Keratinocyte (primary cell): ENCODE measurements around the gene RESF1. TPM values are rescaled to one million over a fixed set of nuclear protein-coding genes. Genes with fewer than 3 reads are reported as not detected.

Experiments
- DNase-seq: peaks from one replicate; pipeline ENCODE4 v3.0.0-alpha.2; 2011; ENCODE audit warnings: low read depth, missing footprints, low spot score
- FAIRE-seq: peaks from 2 replicates; lab custom pipeline; 2011; peaks lifted over from hg19 to GRCh38; lab: Jason Lieb, UNC
- H2AFZ ChIP-seq: 2 replicates; pipeline ENCODE4 v1.6.0; 2012; ENCODE audit warnings: low read length, control low read depth, inconsistent platforms; ENCODE audit not compliant: control insufficient read depth
- H3K27ac ChIP-seq: 2 replicates; pipeline ENCODE4 v1.5.1; 2011; ENCODE audit warnings: low read length; ENCODE audit not compliant: control insufficient read depth, insufficient read depth
- H3K27me3 ChIP-seq: 3 replicates; pipeline ENCODE4 v1.6.0; 2011; ENCODE audit warnings: low read length; ENCODE audit not compliant: control insufficient read depth, insufficient read depth; ENCODE audit errors: extremely low read depth
- H3K36me3 ChIP-seq, 2 experiments: 2 replicates in 1 of 2; 3 replicates in 1 of 2; pipeline ENCODE4 v1.5.1; 2011; ENCODE audit warnings: low read length in 2 of 2, mild to moderate bottlenecking in 1 of 2; ENCODE audit not compliant: control insufficient read depth in 2 of 2, insufficient read depth in 2 of 2; ENCODE audit errors: extremely low read depth in 1 of 2
- H3K4me1 ChIP-seq: 3 replicates; pipeline ENCODE4 v1.5.1; 2011; ENCODE audit warnings: low read length; ENCODE audit not compliant: control insufficient read depth, insufficient read depth; ENCODE audit errors: extremely low read depth
- H3K4me2 ChIP-seq: 3 replicates; pipeline ENCODE4 v1.6.0; 2011; ENCODE audit warnings: low read depth, low read length; ENCODE audit not compliant: control insufficient read depth, insufficient read depth; ENCODE audit errors: extremely low read depth
- H3K4me3 ChIP-seq, 3 experiments: fragments of 200-600 bp in 1 of 3; sonication (generic) in 1 of 3; 2 replicates in 2 of 3; 3 replicates in 1 of 3; pipeline ENCODE4 v1.5.1; 2011 to 2016; ENCODE audit warnings: low read length in 3 of 3, mild to moderate bottlenecking in 3 of 3, control low read depth in 2 of 3, inconsistent platforms in 1 of 3, low read depth in 1 of 3, mixed read lengths in 1 of 3, mixed run types in 1 of 3, moderate library complexity in 1 of 3; ENCODE audit not compliant: control insufficient read depth in 2 of 3, insufficient read depth in 2 of 3; ENCODE audit errors: extremely low read depth in 1 of 3
- H3K79me2 ChIP-seq: 2 replicates; pipeline ENCODE4 v1.6.0; 2012; ENCODE audit warnings: low read length; ENCODE audit not compliant: control insufficient read depth, insufficient read depth
- H3K9ac ChIP-seq: 3 replicates; pipeline ENCODE4 v1.6.0; 2011; ENCODE audit warnings: low read length; ENCODE audit not compliant: control insufficient read depth, insufficient read depth; ENCODE audit errors: extremely low read depth
- H3K9me1 ChIP-seq: 3 replicates; pipeline ENCODE4 v1.6.0; 2011; ENCODE audit warnings: low read length; ENCODE audit not compliant: control insufficient read depth, insufficient read depth; ENCODE audit errors: extremely low read depth
- H3K9me3 ChIP-seq: 2 replicates; pipeline ENCODE4 v1.5.1; 2012; ENCODE audit warnings: low read depth, low read length; ENCODE audit not compliant: control insufficient read depth
- H4K20me1 ChIP-seq: 3 replicates; pipeline ENCODE4 v1.6.0; 2011; ENCODE audit warnings: low read length; ENCODE audit not compliant: control insufficient read depth, insufficient read depth; ENCODE audit errors: extremely low read depth
- CTCF ChIP-seq, 3 experiments: IDR thresholded peaks in 1 of 3; conservative IDR thresholded peaks in 1 of 3; optimal IDR thresholded peaks in 1 of 3; 2 replicates in 2 of 3; 3 replicates in 1 of 3; pipeline versions ENCODE3 to v1.5.1; 2011; ENCODE audit warnings: low read length in 3 of 3, mild to moderate bottlenecking in 3 of 3, moderate library complexity in 2 of 3, control low read depth in 1 of 3, inconsistent platforms in 1 of 3; ENCODE audit not compliant: insufficient read depth in 2 of 3; ENCODE audit errors: extremely low read depth in 1 of 3
- EZH2 ChIP-seq: IDR thresholded peaks from one replicate; pipeline ENCODE4 v1.6.1; 2012; ENCODE audit warnings: inconsistent platforms, mild to moderate bottlenecking, low read length, moderate library complexity
- dilution Hi-C: fragments of 300-500 bp; cut with MboI; formaldehyde crosslinking; loops from one replicate; pipeline ENCODE4 v1.7.0; 2020; ENCODE audit warnings: low sequenced_read_pairs; ENCODE audit not compliant: extremely low pct_ligation_motif_present
- polyA plus RNA-seq, 5 experiments: library from polyadenylated mRNA; depleted of rRNA in 3 of 5; stranded (reverse) in 3 of 5; stranded (forward) in 1 of 5; unstranded in 1 of 5; fragments of >200 nt; gene quantifications; 1 replicate in 1 of 5; 2 replicates in 3 of 5; 3 replicates in 1 of 5; pipeline versions ENCODE4 v1.2.1 to v1.2.3, GENCODE V29; 2011 to 2012; ENCODE audit warnings: missing spikeins in 2 of 5, low read depth in 1 of 5, low replicate concordance in 1 of 5

RESF1 gene
- polyA plus RNA-seq, 1 donor (not counting 4 experiments of a cell fraction or from before 2014, with no cell fraction given): 19.7 TPM

- no peaks in the 10 kb centered on the region for H3K27me3 ChIP-seq
- H3K4me2 ChIP-seq: no peak overlapping the region
- TF ChIP-seq CTCF (optimal IDR thresholded peaks at IDR 0.05 in 1 of 3, IDR thresholded peaks at IDR 0.05 in 1 of 3, conservative IDR thresholded peaks at IDR 0.05 in 1 of 3; ENCODE audit: extremely low read depth in 1 of 3, insufficient read depth in 2 of 3, low read length in 3 of 3) (no peak), EZH2 (no peak)
- peaks cover 14% of the 10 kb centered on the region for H3K9me3 ChIP-seq
- no peaks in the 10 kb centered on the region for H3K9me1 ChIP-seq
- H3K79me2 ChIP-seq: no peaks in the 10 kb centered on the region
- H4K20me1 ChIP-seq: no peaks in the 10 kb centered on the region
- no peaks in the 10 kb centered on the region for H3K36me3 ChIP-seq
- no peak overlapping the region for H3K9ac ChIP-seq
- H3K4me1 ChIP-seq: no peaks in the 10 kb centered on the region
- dilution Hi-C loops: no loop called here
- FAIRE-seq (no peak), DNase-seq (no peak)
- H2AFZ ChIP-seq: no peak overlapping the region
- no peak overlapping the region for H3K4me3 ChIP-seq
- H3K27ac ChIP-seq: no peak overlapping the region
Observed at GRCh38 chr12:31923063-31923412, 36.2 kb upstream of the RESF1 start.

- no peaks in the 10 kb centered on the region for H3K9me1 ChIP-seq
- no peak overlapping the region for H3K27ac ChIP-seq
- TF ChIP-seq CTCF (optimal IDR thresholded peaks at IDR 0.05 in 1 of 3, IDR thresholded peaks at IDR 0.05 in 1 of 3, conservative IDR thresholded peaks at IDR 0.05 in 1 of 3; ENCODE audit: extremely low read depth in 1 of 3, insufficient read depth in 2 of 3, low read length in 3 of 3) (no peak), EZH2 (no peak)
- no peak for DNase-seq
- no peak for FAIRE-seq
- H3K4me1 ChIP-seq: no peaks in the 10 kb centered on the region
- H3K79me2 ChIP-seq: no peaks in the 10 kb centered on the region
- peaks cover under 1% of the 10 kb centered on the region for H3K9me3 ChIP-seq
- no peaks in the 10 kb centered on the region for H4K20me1 ChIP-seq
- H3K27me3 ChIP-seq: no peaks in the 10 kb centered on the region
- H3K4me3 ChIP-seq: no peak overlapping the region
- dilution Hi-C loops: no loop called here
- no peak overlapping the region for H2AFZ ChIP-seq
- no peak overlapping the region for H3K9ac ChIP-seq
- no peak overlapping the region for H3K4me2 ChIP-seq
- H3K36me3 ChIP-seq: no peaks in the 10 kb centered on the region
Observed at GRCh38 chr12:31928246-31929026, 30.8 kb upstream of the RESF1 start.
